ENCODE measurements around the gene LRRN2. TPM values are rescaled to one million over a fixed set of nuclear protein-coding genes. Genes with fewer than 3 reads are reported as not detected.
A peak's percentile ranks its signal among the peaks of the same experiment; 100 is the strongest.

LRRN2 gene
- total and polyA plus RNA-seq, 9 of the 15 experiments (the other 6 are each of a cell fraction or from before 2014, with no cell fraction given): 0.05 TPM; not detected in 8

DNA sequence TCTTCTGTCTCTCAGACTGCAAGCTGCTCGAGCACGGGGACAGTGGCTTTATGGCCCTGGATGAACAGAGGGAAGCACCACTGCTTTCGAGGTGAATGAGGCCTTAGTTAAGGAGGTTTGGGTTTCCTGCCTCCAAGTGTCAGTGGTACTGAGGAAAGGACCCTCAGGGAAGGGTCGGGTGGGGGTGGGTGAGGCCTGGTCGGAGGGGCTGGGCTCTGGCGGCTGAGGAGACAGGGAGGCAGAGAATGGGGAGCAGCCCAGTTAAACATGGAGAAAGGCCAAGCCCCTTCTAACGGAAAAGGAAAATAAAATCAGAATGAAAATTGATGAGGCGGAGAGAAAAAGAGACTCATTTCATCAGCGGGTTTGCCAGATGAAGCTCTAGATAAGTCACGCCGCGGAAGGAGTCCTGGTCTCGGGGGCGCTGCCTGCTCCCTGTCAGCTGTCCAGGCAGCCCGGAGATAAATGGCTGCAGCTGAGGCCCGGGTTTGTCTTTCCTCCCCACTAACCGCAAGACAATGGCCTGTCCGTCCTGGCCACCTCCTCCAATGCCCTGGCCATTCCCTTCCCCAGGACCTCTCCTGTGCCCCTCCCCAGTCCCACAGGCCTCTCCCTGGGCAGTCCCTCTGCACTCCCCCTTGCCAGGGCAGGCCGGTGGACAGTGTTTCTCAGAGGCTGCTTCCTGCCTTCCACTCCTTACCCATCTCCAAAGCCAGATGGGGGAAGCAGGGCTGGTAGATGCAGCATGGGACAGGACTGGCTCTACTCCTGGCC lies 55.2 kb downstream of the LRRN2 start (continued):
- TF ChIP-seq, protein P1, sequence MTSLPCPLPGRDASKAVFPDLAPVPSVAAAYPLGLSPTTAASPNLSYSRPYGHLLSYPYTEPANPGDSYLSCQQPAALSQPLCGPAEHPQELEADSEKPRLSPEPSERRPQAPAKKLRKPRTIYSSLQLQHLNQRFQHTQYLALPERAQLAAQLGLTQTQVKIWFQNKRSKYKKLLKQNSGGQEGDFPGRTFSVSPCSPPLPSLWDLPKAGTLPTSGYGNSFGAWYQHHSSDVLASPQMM (CRISPR knock-in tag; IDR thresholded peaks at IDR 0.05): no peak
- TF ChIP-seq TGIF2 (CRISPR knock-in tag; IDR thresholded peaks at IDR 0.05): no peak
- no peak for TF ChIP-seq ZNF274 (IDR thresholded peaks at IDR 0.05; ENCODE audit: borderline replicate concordance, low read depth, low read length)
- TF ChIP-seq, protein P2, sequence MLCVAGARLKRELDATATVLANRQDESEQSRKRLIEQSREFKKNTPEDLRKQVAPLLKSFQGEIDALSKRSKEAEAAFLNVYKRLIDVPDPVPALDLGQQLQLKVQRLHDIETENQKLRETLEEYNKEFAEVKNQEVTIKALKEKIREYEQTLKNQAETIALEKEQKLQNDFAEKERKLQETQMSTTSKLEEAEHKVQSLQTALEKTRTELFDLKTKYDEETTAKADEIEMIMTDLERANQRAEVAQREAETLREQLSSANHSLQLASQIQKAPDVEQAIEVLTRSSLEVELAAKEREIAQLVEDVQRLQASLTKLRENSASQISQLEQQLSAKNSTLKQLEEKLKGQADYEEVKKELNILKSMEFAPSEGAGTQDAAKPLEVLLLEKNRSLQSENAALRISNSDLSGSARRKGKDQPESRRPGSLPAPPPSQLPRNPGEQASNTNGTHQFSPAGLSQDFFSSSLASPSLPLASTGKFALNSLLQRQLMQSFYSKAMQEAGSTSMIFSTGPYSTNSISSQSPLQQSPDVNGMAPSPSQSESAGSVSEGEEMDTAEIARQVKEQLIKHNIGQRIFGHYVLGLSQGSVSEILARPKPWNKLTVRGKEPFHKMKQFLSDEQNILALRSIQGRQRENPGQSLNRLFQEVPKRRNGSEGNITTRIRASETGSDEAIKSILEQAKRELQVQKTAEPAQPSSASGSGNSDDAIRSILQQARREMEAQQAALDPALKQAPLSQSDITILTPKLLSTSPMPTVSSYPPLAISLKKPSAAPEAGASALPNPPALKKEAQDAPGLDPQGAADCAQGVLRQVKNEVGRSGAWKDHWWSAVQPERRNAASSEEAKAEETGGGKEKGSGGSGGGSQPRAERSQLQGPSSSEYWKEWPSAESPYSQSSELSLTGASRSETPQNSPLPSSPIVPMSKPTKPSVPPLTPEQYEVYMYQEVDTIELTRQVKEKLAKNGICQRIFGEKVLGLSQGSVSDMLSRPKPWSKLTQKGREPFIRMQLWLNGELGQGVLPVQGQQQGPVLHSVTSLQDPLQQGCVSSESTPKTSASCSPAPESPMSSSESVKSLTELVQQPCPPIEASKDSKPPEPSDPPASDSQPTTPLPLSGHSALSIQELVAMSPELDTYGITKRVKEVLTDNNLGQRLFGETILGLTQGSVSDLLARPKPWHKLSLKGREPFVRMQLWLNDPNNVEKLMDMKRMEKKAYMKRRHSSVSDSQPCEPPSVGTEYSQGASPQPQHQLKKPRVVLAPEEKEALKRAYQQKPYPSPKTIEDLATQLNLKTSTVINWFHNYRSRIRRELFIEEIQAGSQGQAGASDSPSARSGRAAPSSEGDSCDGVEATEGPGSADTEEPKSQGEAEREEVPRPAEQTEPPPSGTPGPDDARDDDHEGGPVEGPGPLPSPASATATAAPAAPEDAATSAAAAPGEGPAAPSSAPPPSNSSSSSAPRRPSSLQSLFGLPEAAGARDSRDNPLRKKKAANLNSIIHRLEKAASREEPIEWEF (CRISPR knock-in tag; IDR thresholded peaks at IDR 0.05): no peak
- TF ChIP-seq, protein P3, sequence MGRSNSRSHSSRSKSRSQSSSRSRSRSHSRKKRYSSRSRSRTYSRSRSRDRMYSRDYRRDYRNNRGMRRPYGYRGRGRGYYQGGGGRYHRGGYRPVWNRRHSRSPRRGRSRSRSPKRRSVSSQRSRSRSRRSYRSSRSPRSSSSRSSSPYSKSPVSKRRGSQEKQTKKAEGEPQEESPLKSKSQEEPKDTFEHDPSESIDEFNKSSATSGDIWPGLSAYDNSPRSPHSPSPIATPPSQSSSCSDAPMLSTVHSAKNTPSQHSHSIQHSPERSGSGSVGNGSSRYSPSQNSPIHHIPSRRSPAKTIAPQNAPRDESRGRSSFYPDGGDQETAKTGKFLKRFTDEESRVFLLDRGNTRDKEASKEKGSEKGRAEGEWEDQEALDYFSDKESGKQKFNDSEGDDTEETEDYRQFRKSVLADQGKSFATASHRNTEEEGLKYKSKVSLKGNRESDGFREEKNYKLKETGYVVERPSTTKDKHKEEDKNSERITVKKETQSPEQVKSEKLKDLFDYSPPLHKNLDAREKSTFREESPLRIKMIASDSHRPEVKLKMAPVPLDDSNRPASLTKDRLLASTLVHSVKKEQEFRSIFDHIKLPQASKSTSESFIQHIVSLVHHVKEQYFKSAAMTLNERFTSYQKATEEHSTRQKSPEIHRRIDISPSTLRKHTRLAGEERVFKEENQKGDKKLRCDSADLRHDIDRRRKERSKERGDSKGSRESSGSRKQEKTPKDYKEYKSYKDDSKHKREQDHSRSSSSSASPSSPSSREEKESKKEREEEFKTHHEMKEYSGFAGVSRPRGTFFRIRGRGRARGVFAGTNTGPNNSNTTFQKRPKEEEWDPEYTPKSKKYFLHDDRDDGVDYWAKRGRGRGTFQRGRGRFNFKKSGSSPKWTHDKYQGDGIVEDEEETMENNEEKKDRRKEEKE (IDR thresholded peaks at IDR 0.05; ENCODE audit: borderline replicate concordance in 1 of 2, control insufficient read depth in 1 of 2, low read depth in 2 of 2, low read length in 1 of 2): no peak
- TF ChIP-seq MYBL2 (IDR thresholded peaks at IDR 0.05; ENCODE audit: low read depth): no peak
- no peak for TF ChIP-seq MYBL2 (CRISPR knock-in tag; IDR thresholded peaks at IDR 0.05; ENCODE audit: borderline replicate concordance)
- TF ChIP-seq HOXB6 (CRISPR knock-in tag; IDR thresholded peaks at IDR 0.05; ENCODE audit: borderline replicate concordance): no peak
- no peak for TF ChIP-seq ZNF57 (CRISPR knock-in tag; IDR thresholded peaks at IDR 0.05)
- TF ChIP-seq, protein P4, sequence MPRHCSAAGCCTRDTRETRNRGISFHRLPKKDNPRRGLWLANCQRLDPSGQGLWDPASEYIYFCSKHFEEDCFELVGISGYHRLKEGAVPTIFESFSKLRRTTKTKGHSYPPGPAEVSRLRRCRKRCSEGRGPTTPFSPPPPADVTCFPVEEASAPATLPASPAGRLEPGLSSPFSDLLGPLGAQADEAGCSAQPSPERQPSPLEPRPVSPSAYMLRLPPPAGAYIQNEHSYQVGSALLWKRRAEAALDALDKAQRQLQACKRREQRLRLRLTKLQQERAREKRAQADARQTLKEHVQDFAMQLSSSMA (CRISPR knock-in tag; IDR thresholded peaks at IDR 0.05): no peak
- no peak for TF ChIP-seq CBX5 (IDR thresholded peaks at IDR 0.05; ENCODE audit: borderline replicate concordance, low read depth)
- TF ChIP-seq YY1 (IDR thresholded peaks at IDR 0.05; ENCODE audit: borderline replicate concordance in 1 of 3, control insufficient read depth in 1 of 3, extremely low read depth in 1 of 3, insufficient read depth in 3 of 3, insufficient read length in 1 of 3, insufficient replicate concordance in 2 of 3, low read depth in 1 of 3, low read length in 2 of 3): peak in 1 of 3 experiments; percentile 32
- TF ChIP-seq TFAM (CRISPR knock-in tag; conservative IDR thresholded peaks at IDR 0.05): no peak

Data from K562 (cell line).